G401 (cell line): ENCODE results near the gene SLC7A4. TPM values are rescaled to one million over a fixed set of nuclear protein-coding genes. Genes with fewer than 3 reads are reported as not detected.

ENCODE experiments used
- DNase-seq: peaks from one replicate; pipeline ENCODE4 v3.0.0-alpha.2; 2015; ENCODE audit warnings: low spot score
- in situ Hi-C: cut with HindIII; loops from 2 replicates; pipeline ENCODE4 v1.10.0; 2016; ENCODE audit warnings: low sequenced_read_pairs, mixed read lengths
- total RNA-seq: library from RNA; depleted of rRNA; stranded (reverse); fragments of >200 nt; shearing (Covaris generic); gene quantifications from 2 replicates; pipeline ENCODE4 v1.2.3, GENCODE V29; 2014

The SLC7A4 gene
- total RNA-seq, 1 experiment from 2014 or later, result not detected

DNA sequence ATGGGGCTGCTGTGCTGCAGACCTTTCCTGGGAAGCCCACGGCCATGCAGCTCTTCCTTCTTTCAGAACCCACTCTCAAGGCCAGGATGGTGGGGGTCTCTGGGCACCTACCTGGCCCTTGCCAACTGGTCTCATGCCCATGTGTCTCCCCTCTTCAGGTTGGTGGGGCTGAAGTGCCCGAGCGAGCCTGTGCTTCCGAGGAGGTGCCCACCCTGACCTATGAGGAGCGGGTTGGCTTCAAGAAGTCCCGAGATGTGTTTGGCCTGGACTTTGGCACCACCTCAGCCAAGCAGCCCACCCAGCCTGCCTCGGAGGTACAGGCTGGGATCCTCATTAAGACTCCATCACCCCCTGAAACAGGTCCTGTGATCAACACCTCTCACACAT lies 40.3 kb downstream of the SLC7A4 start:
- in situ Hi-C loops, result no loop called here
- DNase-seq, result no peak

DNA sequence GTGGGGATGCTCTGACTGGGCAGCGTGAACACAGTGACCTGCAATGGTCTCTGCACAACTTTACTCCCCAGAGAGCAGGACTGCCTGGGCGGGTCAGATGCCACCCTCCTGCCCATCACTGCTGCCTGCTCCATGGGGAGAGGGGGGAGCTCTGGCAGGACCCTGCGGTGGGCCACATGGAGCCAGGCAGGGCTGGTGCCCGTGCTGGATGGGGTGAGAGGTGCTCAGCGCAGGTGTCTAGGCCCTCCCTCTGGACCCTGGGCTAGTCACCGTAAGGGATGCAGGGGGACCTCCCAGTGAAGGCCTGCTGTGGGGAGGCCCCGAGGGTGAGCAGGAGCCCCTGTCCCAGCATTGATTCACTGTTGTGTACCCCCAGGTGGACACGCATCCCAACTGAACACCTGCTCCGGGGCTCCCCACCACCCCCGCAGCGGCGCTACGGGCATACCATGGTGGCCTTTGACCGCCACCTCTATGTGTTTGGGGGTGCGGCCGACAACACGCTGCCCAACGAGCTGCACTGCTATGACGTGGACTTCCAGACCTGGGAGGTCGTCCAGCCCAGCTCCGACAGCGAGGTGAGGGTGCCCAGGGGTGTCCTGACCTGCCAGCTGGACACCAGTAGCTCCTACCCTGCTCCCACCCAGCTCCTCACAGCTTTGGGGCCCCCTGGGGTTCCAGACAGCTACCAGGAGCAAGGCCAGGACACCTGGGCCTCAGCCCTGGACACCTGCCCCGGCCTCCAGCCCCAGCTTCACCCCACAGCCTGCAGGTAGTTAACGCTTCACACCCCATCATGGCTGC lies 40.9 kb downstream of the SLC7A4 start:
- DNase-seq, result no peak
- in situ Hi-C loops, result no loop called here

DNA sequence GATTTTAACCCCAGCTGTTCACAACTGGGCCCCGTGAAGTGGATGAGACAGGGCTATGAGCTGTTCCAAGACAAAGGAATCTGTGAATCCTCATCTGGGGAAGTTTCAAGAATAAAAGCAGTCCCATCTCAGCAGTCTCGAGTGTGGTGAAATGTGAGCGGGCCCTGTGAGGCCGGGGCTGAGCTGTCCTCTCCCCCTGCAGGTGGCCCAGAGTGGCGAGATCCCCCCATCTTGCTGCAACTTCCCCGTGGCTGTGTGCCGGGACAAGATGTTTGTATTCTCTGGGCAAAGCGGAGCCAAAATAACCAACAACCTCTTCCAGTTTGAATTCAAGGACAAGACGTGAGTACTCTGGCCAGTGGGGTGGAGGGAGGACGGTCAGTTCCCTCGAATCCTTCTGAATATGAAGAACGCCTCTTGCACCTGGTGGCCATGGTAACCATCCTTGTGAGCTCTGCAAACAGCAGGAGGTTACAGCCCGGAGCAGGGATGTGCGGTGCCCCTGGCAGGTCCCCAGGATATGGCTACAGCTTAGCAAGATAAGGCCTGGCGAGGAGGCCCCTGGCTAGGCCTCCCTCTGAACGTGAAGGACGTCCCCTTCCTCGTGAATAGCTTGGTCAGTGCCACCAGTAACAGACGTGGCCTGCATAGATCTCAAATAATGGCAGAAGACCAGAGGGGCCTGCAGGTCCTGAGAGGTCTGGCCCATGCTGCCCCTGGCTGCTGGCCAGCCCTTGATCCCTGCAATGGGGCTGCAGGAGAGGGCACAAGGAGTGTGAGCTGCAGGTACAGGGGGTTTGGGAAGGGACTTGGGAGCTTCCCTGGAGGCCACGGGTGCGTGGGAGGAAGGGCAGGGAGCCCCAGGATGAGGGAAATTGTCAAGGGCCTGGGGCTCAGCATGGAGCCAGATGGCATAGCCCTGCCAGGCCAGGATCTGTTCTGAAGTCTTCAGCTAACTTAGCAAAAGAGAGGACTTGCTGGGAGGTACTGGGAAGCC lies 41.9 kb downstream of the SLC7A4 start:
- DNase-seq, result no peak
- in situ Hi-C loops, result no loop called here

DNA sequence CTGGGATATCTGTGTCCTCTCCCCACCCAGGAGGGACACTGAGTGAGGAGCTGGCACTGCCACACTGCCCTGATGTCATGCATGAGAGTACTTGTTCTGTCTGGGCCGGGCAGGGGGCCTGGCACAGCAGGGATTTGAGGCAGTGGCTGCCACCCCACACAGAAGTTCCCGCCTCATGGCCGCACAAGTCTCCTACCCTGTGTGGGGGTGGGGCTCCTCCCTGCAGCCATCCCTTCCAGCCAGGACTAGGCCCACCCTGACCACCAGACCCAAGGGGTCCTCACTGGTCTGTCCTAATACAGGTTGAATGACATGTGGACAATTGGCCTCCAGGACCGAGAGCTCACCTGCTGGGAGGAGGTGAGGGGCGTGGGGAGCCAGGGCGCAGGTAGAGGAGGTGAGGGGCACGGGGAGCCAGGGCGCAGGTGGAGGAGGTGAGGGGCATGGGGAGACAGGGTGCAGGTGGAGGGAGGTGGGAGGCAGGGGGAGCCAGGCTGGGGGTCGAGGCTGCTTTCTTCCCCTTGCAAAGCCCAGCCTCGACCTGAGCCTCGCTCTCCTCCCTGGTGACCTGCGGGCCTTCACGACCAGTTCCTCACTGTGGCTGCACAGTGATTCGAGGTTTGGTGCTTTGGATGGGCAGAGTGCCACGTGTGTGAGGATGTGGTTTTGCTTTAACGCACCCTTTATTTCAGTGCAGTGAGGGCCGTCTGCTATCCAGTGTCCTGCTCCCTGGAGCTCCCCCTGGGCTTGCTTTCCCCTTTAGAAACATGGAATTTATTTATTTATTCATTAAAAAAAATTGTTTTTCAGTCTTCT lies 42.8 kb downstream of the SLC7A4 start:
- no peak for DNase-seq
- in situ Hi-C loops, result no loop called here

DNA sequence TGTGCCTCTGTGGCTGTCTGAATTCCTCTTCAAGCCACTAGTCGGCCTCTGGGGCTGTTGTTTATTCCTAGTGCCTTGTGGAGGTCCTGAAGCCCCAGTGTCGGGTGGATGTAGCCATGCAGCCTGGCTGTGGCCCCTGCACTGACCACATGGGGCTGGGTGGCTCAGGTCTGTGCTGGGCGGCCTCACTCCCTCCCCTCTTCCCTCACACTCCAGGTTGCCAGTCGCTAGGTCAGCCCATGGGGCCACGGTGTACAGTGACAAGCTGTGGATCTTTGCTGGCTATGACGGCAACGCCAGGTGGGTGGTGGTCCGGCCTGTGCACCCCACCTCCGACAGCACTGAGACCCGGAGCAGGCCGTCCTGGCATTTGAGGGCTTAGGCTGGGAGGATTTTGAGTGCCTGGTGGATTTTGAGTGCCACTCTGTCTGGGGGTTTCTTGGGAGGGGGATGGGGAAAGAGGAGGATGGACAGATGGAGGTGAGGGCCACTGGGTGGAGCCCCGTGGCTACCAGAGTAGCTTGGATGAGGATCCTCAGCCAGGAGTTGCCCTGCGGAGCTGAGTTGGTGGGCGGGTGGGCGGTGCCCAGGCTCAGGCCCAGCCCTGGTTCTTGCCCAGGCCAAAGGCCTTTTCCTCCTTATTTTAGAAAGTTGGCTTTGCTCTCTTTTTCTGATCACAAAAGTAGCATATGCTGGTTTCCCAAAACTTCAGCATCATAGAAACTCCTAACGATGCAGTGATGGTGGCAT lies 43.6 kb downstream of the SLC7A4 start:
- in situ Hi-C loops, result no loop called here
- no peak for DNase-seq

DNA sequence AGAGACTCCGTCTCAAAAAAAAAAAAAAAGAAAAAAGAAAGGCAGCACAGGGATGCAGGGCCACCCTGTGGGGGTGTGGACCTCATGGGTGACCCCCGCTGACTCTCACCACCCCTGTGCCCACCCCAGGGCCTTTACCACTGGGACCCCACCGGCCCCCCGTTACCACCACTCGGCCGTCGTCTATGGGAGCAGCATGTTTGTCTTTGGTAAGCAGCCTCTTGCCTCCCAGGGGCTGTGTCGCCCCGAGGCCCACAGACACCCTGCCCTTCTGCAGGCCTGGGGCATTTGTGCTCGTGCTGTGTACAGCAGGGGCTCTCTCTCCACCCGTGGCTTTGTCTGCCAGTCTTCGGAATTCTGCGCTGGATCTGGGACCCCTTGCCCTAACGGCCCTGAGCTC lies 45.0 kb downstream of the SLC7A4 start:
- in situ Hi-C loops, result no loop called here
- DNase-seq, result no peak

DNA sequence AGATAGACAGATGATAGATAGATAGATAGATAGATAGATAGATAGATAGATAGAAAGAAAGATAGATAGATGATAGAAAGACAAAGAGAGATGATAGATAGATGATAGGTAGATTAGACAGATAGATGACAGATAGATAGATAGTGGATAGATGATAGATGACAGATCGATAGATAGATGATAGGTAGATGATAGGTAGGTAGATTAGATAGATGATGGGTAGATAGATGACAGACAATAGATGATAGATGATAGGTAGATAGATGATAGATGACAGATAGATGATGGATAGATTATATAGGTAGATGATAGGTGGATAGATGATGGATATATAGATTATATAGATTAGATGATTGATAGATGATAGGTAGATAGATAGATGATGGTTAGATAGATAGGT lies 46.0 kb downstream of the SLC7A4 start:
- DNase-seq, result no peak
- in situ Hi-C loops, result no loop called here

DNA sequence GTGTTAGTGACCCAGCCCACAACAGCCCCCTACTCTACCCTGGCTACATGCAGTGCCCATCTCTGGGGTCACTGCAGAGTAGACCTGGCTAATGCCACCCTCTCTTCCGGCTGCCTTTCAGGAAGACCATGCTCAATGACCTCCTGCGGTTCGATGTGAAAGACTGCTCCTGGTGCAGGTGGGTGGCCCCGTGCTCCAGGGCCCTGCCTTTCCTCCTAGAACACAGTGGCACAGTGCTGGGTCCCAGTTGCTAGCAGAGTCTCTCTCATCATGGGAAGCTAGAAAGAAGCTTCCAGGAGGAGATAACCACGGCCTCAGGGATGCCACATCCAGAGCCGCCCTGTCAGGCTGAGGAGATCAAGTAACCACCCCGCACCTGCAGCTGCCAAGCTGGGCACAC lies 46.6 kb downstream of the SLC7A4 start:
- DNase-seq, result no peak
- in situ Hi-C loops, result no loop called here

DNA sequence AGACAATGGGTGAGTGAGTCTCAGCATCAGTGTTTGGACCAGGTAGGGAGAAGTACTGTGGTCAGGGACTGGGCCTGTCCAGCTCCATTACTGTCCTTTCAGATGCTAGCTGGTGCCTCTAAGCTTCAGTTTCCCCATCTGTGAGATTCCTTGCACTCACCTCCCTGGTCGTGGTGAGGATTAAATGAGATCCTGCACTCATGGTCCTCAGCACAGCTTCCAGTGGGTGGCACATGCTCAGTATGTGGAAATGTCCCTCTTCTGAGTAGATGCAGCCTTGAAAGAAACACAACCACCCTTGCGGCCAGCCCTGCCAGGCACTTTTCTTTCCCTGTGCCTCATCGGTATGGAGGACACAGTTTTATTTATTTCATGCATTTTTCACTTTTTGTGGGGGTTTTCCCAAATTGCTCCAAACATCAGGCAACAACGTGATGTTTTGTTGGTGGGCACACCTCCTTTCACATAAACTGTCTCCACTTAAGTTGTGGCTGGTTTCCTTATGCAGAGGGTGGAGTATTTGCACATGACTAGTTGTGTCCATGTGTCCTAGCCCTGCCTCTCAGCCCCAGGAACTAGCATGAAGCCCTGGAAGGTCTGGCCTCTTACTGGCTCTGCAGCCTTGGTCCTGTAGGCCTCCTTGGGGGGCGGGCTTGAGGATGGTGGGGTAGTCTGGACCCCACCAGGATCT lies 49.1 kb downstream of the SLC7A4 start:
- in situ Hi-C loops, result no loop called here
- no peak for DNase-seq

DNA sequence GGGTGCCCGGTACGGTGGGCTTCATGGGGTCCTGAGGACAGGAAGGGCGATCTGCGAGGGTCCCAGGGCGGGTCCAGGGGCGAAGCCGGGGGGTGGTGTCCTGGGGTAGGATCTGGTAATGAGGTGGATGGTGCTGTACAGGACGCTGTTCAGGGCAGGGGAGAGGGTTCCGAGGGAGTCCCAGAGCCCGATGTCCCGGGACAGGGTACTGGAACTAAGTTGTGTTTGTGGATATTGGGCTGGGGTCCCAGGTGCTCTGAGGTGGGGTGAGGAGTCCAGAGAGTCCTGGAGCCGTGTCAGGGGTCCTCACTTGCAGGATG lies 49.8 kb downstream of the SLC7A4 start:
- in situ Hi-C loops, result no loop called here
- DNase-seq, result no peak

DNA sequence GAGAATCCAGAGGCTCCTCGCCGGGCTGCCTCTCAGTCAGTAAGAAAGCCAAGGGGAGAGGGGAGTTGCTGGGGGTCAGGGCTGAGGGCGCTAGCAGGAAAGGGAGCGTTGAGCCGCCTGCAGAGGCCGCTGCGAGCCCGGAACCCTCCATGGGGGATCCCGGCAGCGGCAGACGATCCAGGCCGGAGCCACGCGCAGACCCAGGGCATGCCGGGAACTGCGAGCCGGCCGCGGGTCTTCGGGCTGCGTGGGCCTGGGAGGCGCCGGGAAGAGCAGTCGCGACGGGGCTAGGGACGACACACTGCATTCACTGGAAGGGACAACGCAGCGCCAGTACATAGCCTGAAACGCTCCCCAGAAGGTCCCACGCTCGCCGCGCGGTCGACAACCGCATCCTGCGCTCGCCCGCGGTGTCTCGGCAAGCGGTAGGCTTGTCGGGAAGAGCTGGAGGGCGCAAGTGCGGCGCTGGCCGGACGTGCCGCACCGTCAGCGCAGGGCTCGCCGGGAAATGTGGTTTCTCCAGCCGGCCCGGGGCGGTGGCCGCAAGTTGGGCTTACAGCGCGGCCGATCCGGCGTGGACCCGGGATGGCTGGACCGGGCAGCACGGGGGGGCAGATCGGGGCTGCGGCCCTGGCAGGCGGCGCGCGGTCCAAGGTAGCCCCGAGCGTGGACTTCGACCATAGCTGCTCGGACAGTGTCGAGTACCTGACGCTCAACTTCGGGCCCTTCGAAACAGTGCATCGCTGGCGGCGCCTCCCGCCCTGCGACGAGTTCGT lies 50.4 kb downstream of the SLC7A4 start, which contains the start of gene LZTR1:
TSS of gene LZTR1 (plus strand) at position 511 of the 776 bp plus-strand sequence. CDS start at position 586, 75 bp downstream.
- DNase-seq, result peak; percentile 82
- in situ Hi-C loops, result no loop called here

DNA sequence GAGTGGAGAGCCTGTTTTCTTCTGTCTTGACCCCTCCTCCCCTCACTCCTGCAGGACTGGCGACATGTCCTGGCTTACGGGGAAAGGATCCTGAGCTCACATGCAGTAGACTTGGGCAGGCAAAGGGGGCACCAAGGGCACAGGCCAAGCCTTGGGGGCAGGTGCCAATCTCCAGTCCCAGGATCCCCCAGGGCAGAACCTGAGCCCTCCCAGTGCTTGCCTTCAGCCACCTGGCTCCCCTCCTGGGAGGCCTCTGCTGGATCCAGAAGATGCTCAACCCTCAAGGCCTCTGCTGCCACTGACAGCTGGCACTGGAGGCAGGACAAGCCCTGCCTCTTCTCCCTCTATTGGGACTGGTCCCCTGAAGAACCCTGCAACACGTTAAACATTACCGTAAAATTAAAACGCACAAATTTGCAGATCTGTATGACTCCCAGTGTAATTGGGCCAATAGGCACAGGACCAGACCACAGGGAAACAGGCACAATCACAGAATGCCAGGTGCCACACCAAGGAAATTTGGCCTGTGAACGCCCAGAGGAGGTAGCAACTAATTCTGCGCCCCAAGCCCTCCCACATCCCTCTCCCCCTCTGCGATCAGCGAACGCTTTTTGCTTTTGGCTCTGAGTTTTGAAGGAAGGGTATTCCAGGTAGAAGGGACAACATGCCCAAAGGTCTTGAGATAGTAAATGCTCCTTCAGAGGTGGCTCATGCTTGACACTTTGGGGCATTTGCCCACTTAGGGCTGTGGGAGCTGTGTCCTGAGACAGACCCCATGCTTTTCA lies 51.2 kb downstream of the SLC7A4 start:
- in situ Hi-C loops, result no loop called here
- DNase-seq, result peak; percentile 2

DNA sequence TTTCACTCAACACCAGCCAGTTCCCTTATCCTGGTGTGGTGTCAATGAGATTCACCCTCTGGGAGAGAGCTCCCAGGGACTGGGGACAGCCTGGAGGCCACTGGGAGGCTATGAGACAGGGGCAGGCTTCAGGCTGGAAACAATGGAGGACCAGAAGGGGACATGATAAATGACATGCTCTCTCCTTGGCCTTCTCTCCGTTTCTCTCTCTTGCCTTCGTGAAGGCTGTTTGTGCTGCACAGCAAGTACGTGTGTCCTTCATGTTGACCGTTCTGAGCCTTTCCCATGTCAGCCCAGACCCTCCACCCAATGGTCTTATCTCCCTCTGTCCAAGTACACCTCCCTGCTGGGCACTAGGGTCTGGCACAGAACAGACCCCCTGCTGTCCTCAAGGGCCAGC lies 51.8 kb downstream of the SLC7A4 start:
- in situ Hi-C loops, result no loop called here
- DNase-seq, result no peak

DNA sequence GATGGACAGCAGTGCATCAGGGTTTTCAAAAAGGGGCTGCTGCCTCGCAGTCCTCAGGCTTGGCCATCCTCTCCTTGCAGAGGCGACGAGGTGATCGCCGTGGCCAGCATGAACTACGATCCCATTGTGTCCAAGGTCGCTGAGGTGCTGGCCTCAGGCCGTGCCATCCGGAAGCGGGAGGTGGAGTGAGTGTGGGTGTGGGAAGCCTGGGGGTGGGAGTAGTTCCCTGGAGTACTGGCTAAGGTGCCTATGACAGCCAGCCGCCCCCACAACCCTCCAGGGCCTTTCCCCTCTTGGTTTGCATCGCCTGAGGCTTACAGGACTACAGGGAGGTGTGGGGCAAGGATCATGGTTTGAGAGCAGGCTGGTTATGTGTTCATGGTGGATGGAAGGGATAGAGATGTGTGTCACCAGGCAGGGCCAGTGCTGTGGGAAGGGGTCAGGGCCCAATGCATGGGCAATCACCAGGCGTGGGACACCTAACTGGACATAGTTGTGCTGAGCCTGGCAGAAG lies 52.4 kb downstream of the SLC7A4 start:
- in situ Hi-C loops, result no loop called here
- no peak for DNase-seq

DNA sequence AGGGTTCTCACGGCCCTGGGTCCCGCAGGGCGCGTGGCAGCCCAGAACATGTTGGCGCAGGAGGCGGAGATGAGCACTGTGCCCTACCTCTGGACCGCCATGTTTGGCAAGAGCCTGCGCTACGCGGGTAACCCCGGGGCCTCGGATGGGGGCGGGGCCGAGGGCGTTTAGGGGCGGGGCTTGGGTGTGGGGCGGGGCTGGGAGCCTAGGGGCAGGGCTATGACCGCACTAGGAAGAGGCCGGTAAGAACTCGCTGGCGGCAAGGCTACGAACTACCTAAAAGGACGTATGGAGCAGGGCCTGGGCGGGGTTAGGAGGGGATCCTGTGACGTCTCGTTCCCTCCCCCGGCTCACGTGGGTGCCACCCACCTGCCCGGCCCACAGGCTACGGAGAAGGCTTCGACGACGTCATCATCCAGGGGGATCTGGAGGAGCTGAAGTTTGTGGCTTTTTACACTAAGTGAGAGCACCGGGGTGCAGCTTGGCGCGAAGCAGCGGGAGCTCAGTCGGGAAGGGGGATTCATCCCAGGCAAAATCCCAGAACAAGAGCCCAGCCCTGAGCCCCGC lies 53.0 kb downstream of the SLC7A4 start:
- no peak for DNase-seq
- in situ Hi-C loops, result no loop called here
